GM19372 (cell line): ENCODE measurements around the gene BCL11A.

Experiments
- ATAC-seq: cut with Tn5 transposase; IDR thresholded peaks from one replicate; pipeline ENCODE4 v1.9.1; 2021; ENCODE audit warnings: mild to moderate bottlenecking, low read depth, moderate library complexity; ENCODE audit not compliant: unreplicated experiment

BCL11A gene

GRCh38 chr2:60548845-60549237, 4.6 kb downstream of the BCL11A start:
- no peak for ATAC-seq

- no peak for ATAC-seq
Observed at GRCh38 chr2:60548311-60548710, 5.1 kb downstream of the BCL11A start.

GRCh38 chr2:60547841-60548240, 5.6 kb downstream of the BCL11A start:
- no peak for ATAC-seq

- ATAC-seq, result no peak
Observed at GRCh38 chr2:60546756-60547420, 6.6 kb downstream of the BCL11A start.

- ATAC-seq, result no peak
Observed at GRCh38 chr2:60544954-60545560, 8.4 kb downstream of the BCL11A start.

- no peak for ATAC-seq
Observed at GRCh38 chr2:60544062-60544461, 9.4 kb downstream of the BCL11A start.

- no peak for ATAC-seq
Observed at GRCh38 chr2:60541056-60541651, 12.3 kb downstream of the BCL11A start.

- ATAC-seq, result no peak
Observed at GRCh38 chr2:60540074-60540473, 13.4 kb downstream of the BCL11A start.

- no peak for ATAC-seq
Observed at GRCh38 chr2:60539140-60539539, 14.3 kb downstream of the BCL11A start.

- no peak for ATAC-seq
Observed at GRCh38 chr2:60538101-60538500, 15.4 kb downstream of the BCL11A start.

GRCh38 chr2:60536746-60537145, 16.7 kb downstream of the BCL11A start:
- no peak for ATAC-seq

- no peak for ATAC-seq
Observed at GRCh38 chr2:60535685-60536312, 17.7 kb downstream of the BCL11A start.

GRCh38 chr2:60534892-60535684, 18.4 kb downstream of the BCL11A start:
- ATAC-seq, result no peak

- ATAC-seq, result no peak
Observed at GRCh38 chr2:60534052-60534685, 19.3 kb downstream of the BCL11A start.

- ATAC-seq, result no peak
Observed at GRCh38 chr2:60533101-60534051, 20.1 kb downstream of the BCL11A start.

- no peak for ATAC-seq
Observed at GRCh38 chr2:60532421-60532820, 21.0 kb downstream of the BCL11A start.

- ATAC-seq, result no peak
Observed at GRCh38 chr2:60531701-60532133, 21.7 kb downstream of the BCL11A start.

- peak; percentile 74 for ATAC-seq
Observed at GRCh38 chr2:60530660-60531281, 22.7 kb downstream of the BCL11A start.
